Smooth muscle cell of the brain vasculature (primary cell): ENCODE data around the gene ANKS1A.

ENCODE experiments used
- DNase-seq: peaks from one replicate; pipeline ENCODE4 v3.0.0-alpha.2; 2012; ENCODE audit warnings: low read depth, low spot score

ANKS1A gene

GRCh38 chr6:35019171-35019570, 130.1 kb downstream of the ANKS1A start:
- no peak for DNase-seq

GRCh38 chr6:35019831-35020230, 130.8 kb downstream of the ANKS1A start:
- no peak for DNase-seq

- DNase-seq = no peak
Measured at GRCh38 chr6:35021004-35021403, 131.9 kb downstream of the ANKS1A start.

- no peak for DNase-seq
Measured at GRCh38 chr6:35023091-35024000, 134.3 kb downstream of the ANKS1A start.

- no peak for DNase-seq
Measured at GRCh38 chr6:35024551-35025054, 135.5 kb downstream of the ANKS1A start.

GRCh38 chr6:35025232-35026188, 136.5 kb downstream of the ANKS1A start:
- DNase-seq = no peak

DNA sequence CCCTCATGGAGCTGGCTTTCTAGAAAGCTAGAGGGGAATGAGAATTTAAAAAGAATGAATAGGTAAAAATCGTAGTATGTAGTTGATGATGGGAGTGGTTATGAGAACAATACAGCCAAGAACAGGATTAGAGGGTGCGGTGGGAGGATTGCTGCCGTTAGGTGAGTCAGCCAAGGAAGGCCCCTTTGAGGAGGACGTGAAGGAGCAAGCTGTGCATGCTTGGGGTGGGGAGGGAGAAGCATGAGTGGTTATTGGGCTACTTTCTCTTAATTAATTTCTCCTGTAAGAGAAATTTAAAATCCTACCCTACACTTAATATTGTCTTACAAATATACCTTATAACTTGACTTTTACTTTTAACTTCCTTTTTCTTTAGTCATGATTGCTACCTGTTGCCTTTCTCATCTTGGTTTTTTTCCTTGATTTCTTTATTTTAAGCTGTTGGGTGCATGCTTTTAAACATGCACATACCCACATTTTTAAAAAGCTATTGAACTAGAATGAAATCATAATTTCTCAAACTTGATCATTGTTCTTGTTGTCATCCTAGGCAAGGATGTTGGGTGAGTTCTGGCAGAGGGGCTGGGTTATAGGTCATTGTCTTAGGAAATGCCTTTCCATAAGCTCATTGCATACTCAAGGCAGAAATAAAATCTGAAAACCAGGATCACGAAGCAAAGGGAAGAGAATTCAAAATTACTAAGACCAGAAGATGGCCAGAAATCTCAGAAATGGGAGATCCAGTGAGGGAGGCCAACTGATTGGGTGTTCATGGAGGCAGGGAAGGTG, 137.6 kb downstream of the ANKS1A start:
- DNase-seq = no peak

DNA sequence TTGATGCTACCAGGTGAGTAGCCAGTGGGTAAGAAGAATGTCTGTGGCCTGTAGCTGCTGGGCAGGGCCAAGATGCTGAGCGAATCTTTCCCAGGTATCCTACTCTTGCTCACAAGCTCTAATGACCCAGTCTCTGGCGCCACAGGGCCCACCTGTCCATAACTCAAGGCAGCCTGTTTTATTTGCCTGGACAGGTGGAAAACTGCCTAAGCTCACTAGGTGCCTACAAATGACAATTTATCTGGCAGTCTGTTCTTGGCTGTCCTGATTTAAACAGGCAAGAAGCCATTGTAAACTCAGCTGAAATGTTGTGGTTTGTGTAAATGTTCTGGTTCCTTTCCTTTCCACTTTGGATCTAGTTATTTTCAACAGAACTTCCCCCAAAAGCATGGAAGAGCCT, 138.8 kb downstream of the ANKS1A start:
- no peak for DNase-seq

GRCh38 chr6:35028781-35029769, 140.0 kb downstream of the ANKS1A start:
- no peak for DNase-seq

DNA sequence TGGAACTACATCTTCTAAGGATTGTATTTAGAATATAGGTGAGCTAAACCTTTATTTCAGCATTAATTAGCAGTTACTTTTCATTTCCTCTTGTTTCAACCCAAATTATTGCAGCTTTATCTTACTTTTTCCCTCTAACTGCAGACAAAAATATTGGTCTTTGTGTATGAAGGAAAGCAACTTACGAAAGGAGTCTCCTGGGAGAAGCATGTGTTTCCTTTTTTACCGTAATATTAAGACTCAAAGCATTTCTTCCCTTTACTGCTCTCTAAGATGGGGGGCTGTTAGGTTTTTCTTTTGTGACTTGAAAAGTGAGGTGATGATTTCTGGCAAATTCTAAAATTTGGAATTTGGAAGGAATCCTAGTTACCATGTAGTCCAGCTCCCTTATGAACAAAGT, 141.0 kb downstream of the ANKS1A start:
- no peak for DNase-seq

GRCh38 chr6:35031611-35032529, 142.8 kb downstream of the ANKS1A start:
- no peak for DNase-seq

GRCh38 chr6:35033683-35034082, 144.6 kb downstream of the ANKS1A start:
- no peak for DNase-seq

GRCh38 chr6:35034411-35035191, 145.5 kb downstream of the ANKS1A start:
- no peak for DNase-seq

DNA sequence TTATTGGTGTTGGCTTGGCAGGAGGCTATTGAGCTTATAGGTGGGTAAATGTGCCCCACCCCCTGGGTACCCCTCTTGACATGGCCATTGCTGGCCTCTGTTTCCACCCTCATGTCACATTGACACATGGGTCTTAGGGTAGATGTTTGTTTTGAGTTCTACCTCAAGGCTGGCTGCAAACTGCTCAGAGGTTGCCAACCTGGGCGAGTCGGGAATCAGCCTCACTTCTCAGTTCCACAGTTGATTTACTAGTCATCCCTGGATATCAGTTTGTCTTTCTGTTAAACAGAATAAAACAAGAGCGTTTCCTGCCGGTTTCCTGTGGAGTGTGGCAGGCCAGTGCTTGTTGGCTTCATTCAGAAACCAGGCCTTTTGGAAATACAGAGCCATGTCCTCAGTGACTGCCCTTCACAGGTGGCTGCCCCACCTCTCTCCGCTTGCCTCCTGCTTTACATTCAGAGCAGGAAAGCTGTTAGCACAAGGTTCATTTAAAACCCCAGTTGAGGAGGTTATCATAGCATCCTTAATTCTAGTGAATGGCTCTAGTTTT, 146.5 kb downstream of the ANKS1A start:
- DNase-seq = no peak

- no peak for DNase-seq
Measured at GRCh38 chr6:35036059-35036827, 147.2 kb downstream of the ANKS1A start.

- no peak for DNase-seq
Measured at GRCh38 chr6:35036828-35037663, 148.0 kb downstream of the ANKS1A start.
